ENCODE measurements around the gene TMEM52.
A peak's percentile ranks its signal among the peaks of the same experiment; 100 is the strongest.

TMEM52 gene

DNA sequence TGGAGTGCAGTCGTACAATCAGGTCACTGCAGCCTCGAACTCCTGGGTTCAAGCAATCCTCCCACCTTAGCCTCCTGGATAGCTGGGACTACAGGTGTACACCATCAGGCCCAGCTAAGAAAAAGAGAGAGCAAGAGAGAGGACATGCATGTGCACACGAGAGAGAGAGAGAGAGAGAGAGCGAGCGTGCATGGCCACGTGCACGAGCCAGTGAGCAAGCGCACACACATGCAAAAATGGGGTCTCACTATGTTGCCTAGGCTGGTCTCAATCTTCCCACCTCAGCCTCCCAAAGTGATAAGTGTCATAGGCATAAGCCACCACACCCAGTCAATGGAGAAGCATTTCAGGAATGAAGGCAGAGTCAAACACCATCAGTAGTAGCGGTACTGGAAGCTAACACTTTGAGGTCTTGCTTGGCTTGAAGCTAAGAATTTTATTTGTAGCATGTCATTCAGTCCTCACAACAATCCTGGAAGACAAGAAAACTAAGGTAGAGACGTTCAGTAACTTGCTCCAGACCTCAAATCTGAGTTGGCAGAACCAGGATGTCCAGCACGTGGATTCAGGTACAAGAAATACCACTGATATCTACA, 42.6 kb downstream of the TMEM52 start:
- Mint-ChIP-seq H3K27me3 (no peaks in the 10 kb centered on the region), H3K27ac (peak overlapping the region; percentile 83), H3K36me3 (peaks cover 52 to 60% of the 10 kb centered on the region in 2 donors), H3K9me3 (no peaks in the 10 kb centered on the region), H3K4me1 (peaks cover 58 to 86% of the 10 kb centered on the region in 2 donors), H3K4me3 (peak overlapping the region in 1 of 2 donors; percentile 12)
- DNase-seq (no peak), ATAC-seq (replicated peaks) (no peak)

DNA sequence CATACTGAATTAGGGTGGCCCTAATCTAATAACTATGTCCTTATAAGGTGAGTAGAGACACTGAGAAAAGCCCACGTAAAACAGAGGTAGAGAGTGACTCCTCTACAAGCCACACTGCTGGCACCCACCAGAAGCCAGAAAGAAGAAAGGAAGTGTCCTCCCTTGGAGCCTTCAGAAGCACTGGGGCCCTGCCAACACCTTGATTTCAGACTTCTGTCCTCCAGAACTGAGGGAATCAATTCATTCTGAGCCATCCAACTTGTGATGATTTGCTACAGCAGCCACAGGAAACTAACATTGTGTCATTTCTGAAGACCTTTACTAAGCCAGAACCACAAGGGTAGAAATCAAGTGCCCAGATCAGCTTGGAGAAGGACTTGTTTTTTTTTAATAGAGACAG, 43.1 kb downstream of the TMEM52 start:
- H3K9me3 Mint-ChIP-seq: no peaks in the 10 kb centered on the region
- ATAC-seq (replicated peaks) (peak in 1 of 2 donors; percentile 16), DNase-seq (no peak)
- H3K27me3 Mint-ChIP-seq: no peaks in the 10 kb centered on the region
- H3K4me3 Mint-ChIP-seq: peak overlapping the region in 1 of 2 donors; percentile 12
- H3K4me1 Mint-ChIP-seq: peaks cover 58 to 86% of the 10 kb centered on the region in 2 donors
- H3K27ac Mint-ChIP-seq: peak overlapping the region; percentile 83
- H3K36me3 Mint-ChIP-seq: peaks cover 55 to 61% of the 10 kb centered on the region in 2 donors

DNA sequence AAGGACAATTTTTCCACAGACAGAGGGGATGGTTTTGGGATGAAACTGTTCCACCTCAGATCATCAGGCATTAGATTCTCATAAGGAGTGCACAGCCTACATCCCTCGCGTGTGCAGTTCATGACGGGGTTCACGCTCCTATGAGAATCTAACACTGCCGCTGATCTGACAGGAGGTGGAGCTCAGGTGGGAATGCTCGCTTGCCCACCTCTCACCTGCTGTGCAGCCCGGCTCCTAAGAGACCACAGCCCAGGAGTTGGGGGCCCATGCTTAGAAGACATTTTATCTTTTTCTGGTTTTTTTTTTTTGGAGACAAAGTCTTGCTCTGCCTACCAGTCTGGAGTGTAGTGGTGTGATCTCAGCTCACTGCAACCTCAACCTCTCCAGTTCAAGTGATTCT, 44.2 kb downstream of the TMEM52 start:
- peaks cover 61 to 87% of the 10 kb centered on the region in 2 donors for H3K4me1 Mint-ChIP-seq
- no peak for DNase-seq
- no peak overlapping the region for H3K4me3 Mint-ChIP-seq
- no peaks in the 10 kb centered on the region for H3K27me3 Mint-ChIP-seq
- no peaks in the 10 kb centered on the region for H3K9me3 Mint-ChIP-seq
- H3K36me3 Mint-ChIP-seq: peaks cover 55 to 60% of the 10 kb centered on the region in 2 donors
- no peak for ATAC-seq (replicated peaks)
- no peak overlapping the region for H3K27ac Mint-ChIP-seq

DNA sequence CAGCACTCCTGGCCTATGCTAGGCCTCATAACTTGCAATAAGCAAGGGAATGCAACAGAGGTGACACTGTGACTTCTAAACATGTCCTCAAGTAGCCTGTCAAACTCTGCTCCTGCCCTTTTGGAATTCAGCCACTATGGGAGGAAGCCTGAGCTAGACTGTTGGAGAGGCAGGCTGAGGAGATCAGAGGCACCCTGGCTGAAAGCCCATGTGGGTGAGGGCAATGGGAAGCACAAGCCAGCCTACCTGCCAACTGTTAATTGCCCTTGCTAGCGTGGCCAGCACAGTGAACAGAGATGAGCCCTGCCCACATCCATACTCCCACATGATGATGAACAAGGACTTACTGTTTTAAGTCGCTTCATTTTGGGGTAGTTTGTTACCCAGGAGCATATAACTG, 45.9 kb downstream of the TMEM52 start:
- Mint-ChIP-seq H3K9me3 (no peaks in the 10 kb centered on the region), H3K27ac (peak overlapping the region; percentile 11), H3K4me1 (peaks cover 61 to 87% of the 10 kb centered on the region in 2 donors), H3K27me3 (no peaks in the 10 kb centered on the region), H3K36me3 (peaks cover 45 to 55% of the 10 kb centered on the region in 2 donors), H3K4me3 (no peak overlapping the region)
- ATAC-seq (replicated peaks) (no peak), DNase-seq (no peak)

DNA sequence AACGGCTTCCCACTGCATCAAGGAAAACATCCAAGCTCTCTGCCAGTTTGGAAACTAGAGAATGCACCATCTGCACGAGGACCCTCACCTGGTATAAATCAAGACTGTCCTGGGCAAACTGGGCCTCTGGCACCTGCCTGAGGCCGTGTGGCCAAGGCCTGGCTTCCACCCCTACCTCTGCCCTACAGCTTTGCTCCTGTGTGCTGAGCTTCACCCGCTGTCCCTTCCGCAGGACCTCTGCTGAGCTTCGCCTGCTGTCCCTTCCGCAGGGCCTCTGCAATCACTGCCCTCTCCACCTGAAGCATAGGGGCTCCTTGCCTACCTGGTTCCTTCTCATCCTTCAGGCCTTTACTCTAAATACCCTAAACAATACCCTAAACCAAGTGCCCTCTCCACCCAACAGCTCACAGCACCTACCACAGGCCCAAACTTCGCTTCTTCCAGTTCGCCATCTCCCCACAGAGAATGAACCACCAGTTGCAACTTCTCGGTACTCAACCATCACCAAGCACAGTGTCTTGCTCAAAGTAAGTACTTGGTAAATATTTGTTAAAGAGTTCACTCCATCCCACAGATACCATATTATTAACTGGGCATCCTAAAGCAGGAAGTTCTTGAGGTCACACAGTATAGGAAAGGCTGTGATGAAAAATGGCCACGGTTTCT, 46.6 kb downstream of the TMEM52 start:
- no peaks in the 10 kb centered on the region for H3K27me3 Mint-ChIP-seq
- no peak for DNase-seq
- peaks cover 58 to 86% of the 10 kb centered on the region in 2 donors for H3K4me1 Mint-ChIP-seq
- peaks cover 43 to 55% of the 10 kb centered on the region in 2 donors for H3K36me3 Mint-ChIP-seq
- H3K4me3 Mint-ChIP-seq: no peak overlapping the region
- ATAC-seq (replicated peaks): no peak
- peak overlapping the region; percentile 11 for H3K27ac Mint-ChIP-seq
- H3K9me3 Mint-ChIP-seq: no peaks in the 10 kb centered on the region

DNA sequence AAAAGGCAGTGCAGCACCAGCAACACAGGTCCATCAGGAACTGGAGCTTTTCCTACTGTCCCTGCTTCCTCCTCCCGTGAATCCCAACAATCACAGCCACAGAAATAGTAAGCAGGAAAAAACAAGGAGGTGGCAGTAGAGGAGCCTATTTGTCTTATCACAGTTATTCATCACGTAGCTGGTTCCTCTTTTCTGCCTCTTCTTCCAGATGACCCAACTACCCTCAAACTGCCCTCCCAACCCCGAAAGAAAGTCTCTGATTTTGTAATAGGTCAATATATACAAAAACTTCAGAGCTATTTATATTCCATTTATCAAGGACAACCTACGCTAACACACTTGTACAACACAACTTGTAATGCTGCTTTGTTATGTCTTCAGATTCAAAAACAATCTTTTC, 49.6 kb downstream of the TMEM52 start:
- peaks cover 30 to 40% of the 10 kb centered on the region in 2 donors for H3K36me3 Mint-ChIP-seq
- H3K27me3 Mint-ChIP-seq: no peaks in the 10 kb centered on the region
- ATAC-seq (replicated peaks) (peak; percentile 63 to 65), DNase-seq (no peak)
- H3K4me3 Mint-ChIP-seq: no peak overlapping the region
- peak overlapping the region; percentile 91 for H3K27ac Mint-ChIP-seq
- H3K4me1 Mint-ChIP-seq: peaks cover 59 to 84% of the 10 kb centered on the region in 2 donors
- H3K9me3 Mint-ChIP-seq: no peaks in the 10 kb centered on the region
